Liver (tissue), 9 donors: ENCODE results near the gene TMUB1. TPM values are rescaled to one million over a fixed set of nuclear protein-coding genes. Genes with fewer than 3 reads are reported as not detected.

Experiments used
- DNase-seq: peaks from one replicate; pipeline ENCODE4 v3.0.0-alpha.2; 2017; ENCODE audit warnings: low spot score
- H3K27ac ChIP-seq, 2 donors: one replicate each; pipeline ENCODE4 v1.7.0; 2013; ENCODE audit warnings: inconsistent platforms in 2 of 2, low read length in 2 of 2, control low read depth in 1 of 2, low read depth in 1 of 2, mild to moderate bottlenecking in 1 of 2
- H3K27me3 ChIP-seq, 4 donors: one replicate each; pipeline versions ENCODE4 v1.6.1 to v1.7.0; 2013; ENCODE audit warnings: low read length in 3 of 4, inconsistent platforms in 1 of 4, mild to moderate bottlenecking in 1 of 4, moderate library complexity in 1 of 4; ENCODE audit not compliant: control insufficient read depth in 4 of 4, insufficient read depth in 4 of 4
- H3K36me3 ChIP-seq, 4 donors: one replicate each; pipeline versions ENCODE4 v1.6.1 to v1.7.0; 2013; ENCODE audit warnings: low read length in 3 of 4, mild to moderate bottlenecking in 3 of 4, low read depth in 1 of 4, moderate library complexity in 1 of 4; ENCODE audit not compliant: control insufficient read depth in 4 of 4, insufficient read depth in 3 of 4
- H3K4me1 ChIP-seq, 4 donors: one replicate each; pipeline versions ENCODE4 v1.6.1 to v1.7.0; 2013; ENCODE audit warnings: low read length in 3 of 4, mild to moderate bottlenecking in 3 of 4, moderate library complexity in 1 of 4; ENCODE audit not compliant: control insufficient read depth in 4 of 4, insufficient read depth in 4 of 4
- H3K4me3 ChIP-seq, 3 donors: one replicate each; pipeline versions ENCODE4 v1.6.1 to v1.7.0; 2013; ENCODE audit warnings: low read length in 3 of 3, control low read depth in 1 of 3, low read depth in 1 of 3, mild to moderate bottlenecking in 1 of 3
- H3K9ac ChIP-seq, 2 donors: one replicate each; pipeline ENCODE4 v1.7.0; 2013; ENCODE audit warnings: low read length in 2 of 2, mild to moderate bottlenecking in 2 of 2, moderate library complexity in 2 of 2, control low read depth in 1 of 2, low read depth in 1 of 2
- H3K9me3 ChIP-seq, 4 donors: one replicate each; pipeline versions ENCODE4 v1.6.1 to v1.7.0; 2013; ENCODE audit warnings: low read length in 3 of 4; ENCODE audit not compliant: control insufficient read depth in 4 of 4
- ATF3 ChIP-seq: IDR thresholded peaks from 2 replicates; pipeline ENCODE4 v1.6.1; 2016; ENCODE audit warnings: antibody characterized with exemption
- CTCF ChIP-seq: fragments of 150-350 bp; IDR thresholded peaks from 2 replicates; pipeline ENCODE4 v1.5.1; 2017; ENCODE audit warnings: improper control_type of control experiment, low read depth, low read length; ENCODE audit not compliant: missing input control
- EGR1 ChIP-seq, 2 donors: IDR thresholded peaks; 2 replicates each; pipeline ENCODE4 v1.6.1; 2016 to 2018; ENCODE audit warnings: antibody characterized with exemption in 2 of 2, low read depth in 2 of 2
- FOXA1 ChIP-seq: IDR thresholded peaks from 2 replicates; pipeline ENCODE4 v1.6.1; 2016; ENCODE audit warnings: antibody characterized with exemption
- FOXA2 ChIP-seq: IDR thresholded peaks from 2 replicates; pipeline ENCODE4 v1.6.1; 2016; ENCODE audit warnings: antibody characterized with exemption
- HNF4A ChIP-seq, 2 donors: conservative IDR thresholded peaks; 2 replicates each; pipeline ENCODE4 v1.6.1; 2016; ENCODE audit warnings: antibody characterized with exemption in 2 of 2, mild to moderate bottlenecking in 2 of 2
- HNF4G ChIP-seq: IDR thresholded peaks from 2 replicates; pipeline ENCODE4 v1.6.1; 2016; ENCODE audit warnings: antibody characterized with exemption
- MAX ChIP-seq: IDR thresholded peaks from 2 replicates; pipeline ENCODE4 v1.6.1; 2016; ENCODE audit warnings: antibody characterized with exemption
- NR2F2 ChIP-seq: IDR thresholded peaks from 2 replicates; pipeline ENCODE4 v1.6.1; 2016; ENCODE audit warnings: antibody characterized with exemption
- RAD21 ChIP-seq, 2 donors: IDR thresholded peaks; 2 replicates each; pipeline ENCODE4 v1.6.1; 2016; ENCODE audit warnings: antibody characterized with exemption in 2 of 2, mild to moderate bottlenecking in 2 of 2
- REST ChIP-seq: IDR thresholded peaks from 2 replicates; pipeline ENCODE4 v1.6.1; 2016; ENCODE audit warnings: antibody characterized with exemption, mild to moderate bottlenecking
- RXRA ChIP-seq, 2 donors: IDR thresholded peaks; 2 replicates each; pipeline ENCODE4 v1.6.1; 2017 to 2018; ENCODE audit warnings: antibody characterized with exemption in 2 of 2, mild to moderate bottlenecking in 1 of 2
- SP1 ChIP-seq: IDR thresholded peaks from 2 replicates; pipeline ENCODE4 v1.6.1; 2018; ENCODE audit warnings: antibody characterized with exemption, mild to moderate bottlenecking
- YY1 ChIP-seq: IDR thresholded peaks from 2 replicates; pipeline ENCODE4 v1.6.1; 2016; ENCODE audit warnings: antibody characterized with exemption, mild to moderate bottlenecking
- WGBS: extraction: QIAGEN DNeasy Blood & Tissue Kit; methylation state at CpG from one replicate; pipeline ENCODE4 v1.1.7; 2013; 5-methylcytosine and 5-hydroxymethylcytosine counted together
- polyA plus RNA-seq, 2 donors: library from polyadenylated mRNA; stranded (reverse) in 1 of 2; unstranded in 1 of 2; fragments of 200-250 nt in 1 of 2; fragments of >200 nt in 1 of 2; fragmentation: Nextera tagmentation in 1 of 2; extraction: Ambion mirVana in 1 of 2; gene quantifications; one replicate each; pipeline versions ENCODE4 v1.2.1 to v1.2.3, GENCODE V29; 2013 to 2015
- total RNA-seq, 2 donors: library from RNA; depleted of rRNA; stranded (reverse); fragments of >200 nt; gene quantifications; one replicate each; pipeline ENCODE4 v1.2.3, GENCODE V29; 2014
- donor health status: healthy.
- donor health status: healthy.
- donor health status: healthy.
- donor health status: healthy.
- donor health status: healthy.

TMUB1 gene
- total and polyA plus RNA-seq, 4 donors, result 15.1 to 51.7 (median 30.5) TPM

- no peaks in the 10 kb centered on the region for H3K9me3 ChIP-seq
- DNase-seq, result no peak
- H3K4me1 ChIP-seq, result peaks cover 0 to 5% (median 1%) of the 10 kb centered on the region in 4 donors
- WGBS, result 94% methylated on average over 17 of the region's 17 CpGs
- no peak overlapping the region for H3K4me3 ChIP-seq
- H3K27me3 ChIP-seq, result no peaks in the 10 kb centered on the region
- no peak overlapping the region for H3K27ac ChIP-seq
- no peak for TF ChIP-seq YY1
- TF ChIP-seq RXRA (IDR thresholded peaks at IDR 0.05), result no peak
- TF ChIP-seq NR2F2, result no peak
- TF ChIP-seq SP1, result no peak
- no peak for TF ChIP-seq ATF3
- no peak for TF ChIP-seq FOXA1
- TF ChIP-seq RAD21 (IDR thresholded peaks at IDR 0.05), result no peak
- TF ChIP-seq EGR1 (IDR thresholded peaks at IDR 0.05; ENCODE audit: low read depth in 2 of 2), result no peak
- H3K9ac ChIP-seq, result no peak overlapping the region
- peaks cover 46 to 88% (median 50%) of the 10 kb centered on the region in 4 donors for H3K36me3 ChIP-seq
Observed at GRCh38 chr7:151069841-151070573, 13.3 kb downstream of the TMUB1 start.

- H3K27me3 ChIP-seq, result no peaks in the 10 kb centered on the region
- no peak overlapping the region for H3K9ac ChIP-seq
- peaks cover 0 to 18% (median 13%) of the 10 kb centered on the region in 4 donors for H3K4me1 ChIP-seq
- peaks cover 40 to 74% (median 42%) of the 10 kb centered on the region in 4 donors for H3K36me3 ChIP-seq
- H3K4me3 ChIP-seq, result no peak overlapping the region
- WGBS, result 91% methylated on average over 12 of the region's 12 CpGs
- H3K27ac ChIP-seq, result no peak overlapping the region
- H3K9me3 ChIP-seq, result no peaks in the 10 kb centered on the region
- DNase-seq, result no peak
- TF ChIP-seq ATF3 (no peak), RAD21 (IDR thresholded peaks at IDR 0.05) (no peak), CTCF (no peak), HNF4A (conservative IDR thresholded peaks at IDR 0.05) (no peak), MAX (no peak), FOXA2 (no peak), RXRA (IDR thresholded peaks at IDR 0.05) (no peak), HNF4G (no peak), EGR1 (IDR thresholded peaks at IDR 0.05; ENCODE audit: low read depth in 2 of 2) (no peak), YY1 (no peak), REST (no peak)
Observed at GRCh38 chr7:151068069-151068773, 15.1 kb downstream of the TMUB1 start.
